NCI-H82 treated with DMSO at 0.1 percent for 48 hours (cell line): ENCODE data around the gene CIC.
"Not testable (repeated sequence)": the region's sequence is repeated elsewhere in the genome, so short reads cannot be mapped to it uniquely, and the experiment has no call there.

Experiments used
- DNase-seq: peaks from one replicate; lab custom pipeline; 2025; ENCODE audit not compliant: unreplicated experiment; lab: John Stamatoyannopoulos, UW

Gene CIC

DNA sequence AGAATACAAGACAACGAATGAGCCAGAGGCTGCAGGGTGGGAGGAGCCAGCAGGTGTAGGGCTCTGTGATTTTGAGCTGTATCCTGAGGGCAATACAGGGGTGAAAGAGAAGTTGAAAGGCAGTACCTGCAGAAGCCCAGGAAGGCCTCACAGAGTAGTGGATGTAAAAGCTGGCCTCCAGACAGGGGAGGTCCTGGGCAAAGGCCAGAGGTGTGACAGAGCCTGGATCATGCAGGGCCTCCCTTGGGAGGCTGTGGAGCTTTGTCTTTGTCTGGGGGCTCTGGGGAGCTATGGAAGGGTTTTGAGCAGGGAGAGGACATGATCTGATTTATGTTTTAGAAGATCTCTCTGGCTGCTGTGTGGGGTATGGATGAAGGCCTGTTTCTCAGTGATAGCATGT, 59.1 kb downstream of the CIC start:
- no peak for DNase-seq

DNA sequence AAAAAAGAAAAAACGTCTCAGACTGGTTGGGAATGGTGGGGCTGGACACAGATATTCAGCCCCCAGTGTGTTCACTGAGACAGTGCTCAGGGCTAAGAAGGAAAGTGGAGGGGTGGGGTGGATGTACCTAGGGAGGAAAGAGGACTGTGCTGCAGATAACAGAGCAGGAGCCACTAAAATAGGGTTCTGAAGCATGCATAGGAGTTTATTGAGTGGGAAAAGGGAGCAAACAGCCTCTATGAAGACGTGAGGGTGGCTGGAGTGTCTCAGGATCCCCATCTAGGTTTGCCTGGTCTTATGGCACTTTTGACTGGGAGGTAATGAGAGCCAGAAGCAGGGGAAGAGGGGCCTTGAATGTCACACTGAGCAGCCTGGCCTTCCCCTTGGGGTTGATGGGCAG, 59.8 kb downstream of the CIC start:
- DNase-seq: no peak

GRCh38 chr19:42330241-42330711, 61.2 kb downstream of the CIC start:
- DNase-seq: peak; percentile 58

DNA sequence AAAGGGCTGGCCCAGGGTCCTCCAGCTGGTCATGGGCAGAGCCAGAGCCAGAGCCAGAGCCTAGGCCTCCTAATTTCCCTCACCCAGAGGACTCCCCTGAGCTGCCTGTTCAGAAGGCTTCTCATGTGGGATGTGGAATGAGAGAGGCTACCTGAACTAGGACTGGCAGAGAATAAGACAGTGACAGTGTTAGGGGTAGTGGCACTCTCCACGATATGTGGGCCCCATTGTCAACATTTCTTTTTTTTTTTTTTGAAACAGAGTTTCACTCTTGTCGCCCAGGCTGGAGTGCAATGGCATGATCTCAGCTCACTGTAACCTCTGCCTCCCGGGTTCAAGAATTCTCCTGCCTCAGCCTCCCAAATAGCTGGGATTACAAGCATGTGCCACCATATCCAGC, 62.3 kb downstream of the CIC start:
- not testable (repeated sequence) for DNase-seq

DNA sequence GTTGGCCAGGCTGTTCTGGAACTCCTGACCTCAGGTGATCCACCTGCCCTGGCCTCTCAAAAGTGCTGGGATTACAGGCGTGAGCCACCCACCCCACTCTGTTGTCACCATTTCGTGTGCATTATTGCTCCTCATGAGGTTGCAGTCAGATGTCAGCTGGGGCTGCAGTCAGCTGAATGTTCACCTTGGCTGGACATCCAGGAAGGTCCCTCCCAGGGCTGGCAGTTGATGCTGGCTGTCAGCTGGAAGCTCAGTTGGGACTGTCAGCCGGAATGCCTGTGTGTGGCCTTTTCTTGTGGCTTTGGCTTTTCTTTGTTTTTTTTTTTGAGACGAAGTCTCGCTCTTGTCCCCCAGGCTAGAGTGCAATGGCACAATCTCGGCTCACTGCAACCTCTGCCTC, 63.0 kb downstream of the CIC start:
- no peak for DNase-seq

GRCh38 chr19:42333018-42333417, 64.0 kb downstream of the CIC start:
- DNase-seq: no peak

- no peak for DNase-seq
Observed at GRCh38 chr19:42333975-42334696, 65.1 kb downstream of the CIC start.

DNA sequence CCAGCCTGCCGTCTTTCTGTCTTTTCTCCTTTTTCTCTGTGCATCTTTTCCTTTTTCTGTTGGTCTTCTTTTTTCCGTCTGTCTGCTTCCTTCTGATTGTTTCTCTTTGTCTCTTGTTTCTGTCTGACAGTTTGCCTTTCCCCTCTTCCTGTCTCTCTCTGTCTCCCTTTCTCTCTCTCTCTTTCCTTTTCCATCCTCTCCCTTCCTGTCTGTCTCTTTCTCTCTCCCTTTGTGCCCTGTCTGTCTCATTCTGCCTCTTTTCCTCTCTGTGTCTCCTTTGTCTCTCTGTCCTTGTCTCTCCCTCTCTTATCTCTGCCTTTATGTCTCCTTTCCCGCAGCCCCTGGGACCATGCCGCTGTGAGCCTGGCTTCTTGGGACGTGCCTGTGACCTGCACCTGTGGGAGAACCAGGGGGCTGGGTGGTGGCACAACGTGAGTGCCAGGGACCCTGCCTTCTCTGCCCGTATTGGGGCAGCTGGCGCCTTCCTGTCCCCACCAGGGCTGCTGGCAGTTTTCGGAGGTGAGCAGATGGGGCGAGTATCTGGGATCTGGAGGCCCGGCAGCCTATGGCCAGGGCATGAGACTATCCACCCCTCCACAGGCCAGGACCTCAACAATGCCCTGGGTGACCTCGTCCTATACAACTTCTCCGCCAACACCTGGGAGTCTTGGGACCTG, 65.8 kb downstream of the CIC start:
- DNase-seq: no peak

- no peak for DNase-seq
Observed at GRCh38 chr19:42335374-42335936, 66.4 kb downstream of the CIC start.

DNA sequence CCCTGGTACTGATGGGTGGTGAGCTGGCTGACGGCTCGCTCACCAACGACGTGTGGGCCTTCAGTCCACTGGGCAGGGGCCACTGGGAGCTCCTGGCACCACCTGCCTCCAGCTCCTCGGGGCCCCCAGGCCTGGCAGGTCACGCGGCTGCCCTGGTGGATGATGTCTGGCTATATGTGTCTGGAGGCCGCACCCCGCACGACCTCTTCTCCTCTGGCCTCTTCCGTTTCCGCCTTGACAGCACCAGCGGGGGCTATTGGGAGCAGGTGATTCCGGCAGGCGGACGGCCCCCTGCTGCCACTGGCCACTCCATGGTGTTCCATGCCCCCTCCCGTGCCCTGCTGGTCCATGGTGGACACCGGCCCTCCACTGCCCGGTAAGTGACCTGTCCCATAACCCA, 66.9 kb downstream of the CIC start:
- no peak for DNase-seq

- not testable (repeated sequence) for DNase-seq
Observed at GRCh38 chr19:42339126-42339860, 70.2 kb downstream of the CIC start.

DNA sequence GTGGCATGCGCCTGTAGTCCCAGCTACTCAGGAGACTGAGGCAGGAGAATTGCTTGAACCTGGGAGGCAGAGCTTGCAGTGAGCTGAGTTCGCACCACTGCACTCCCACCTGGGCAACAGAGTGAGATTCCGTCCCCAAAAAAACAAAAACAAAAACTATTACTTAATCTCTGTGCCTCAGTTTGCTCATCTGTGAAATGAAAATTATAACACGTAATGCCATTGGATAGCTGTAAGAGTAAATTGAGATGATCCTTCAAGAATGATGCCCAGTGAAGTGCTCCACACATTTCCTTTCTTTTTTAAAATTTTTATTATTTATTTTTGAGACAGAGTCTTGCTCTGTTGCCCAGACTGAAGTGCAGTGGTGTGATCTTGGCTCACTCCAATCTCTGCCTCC, 70.9 kb downstream of the CIC start:
- not testable (repeated sequence) for DNase-seq

DNA sequence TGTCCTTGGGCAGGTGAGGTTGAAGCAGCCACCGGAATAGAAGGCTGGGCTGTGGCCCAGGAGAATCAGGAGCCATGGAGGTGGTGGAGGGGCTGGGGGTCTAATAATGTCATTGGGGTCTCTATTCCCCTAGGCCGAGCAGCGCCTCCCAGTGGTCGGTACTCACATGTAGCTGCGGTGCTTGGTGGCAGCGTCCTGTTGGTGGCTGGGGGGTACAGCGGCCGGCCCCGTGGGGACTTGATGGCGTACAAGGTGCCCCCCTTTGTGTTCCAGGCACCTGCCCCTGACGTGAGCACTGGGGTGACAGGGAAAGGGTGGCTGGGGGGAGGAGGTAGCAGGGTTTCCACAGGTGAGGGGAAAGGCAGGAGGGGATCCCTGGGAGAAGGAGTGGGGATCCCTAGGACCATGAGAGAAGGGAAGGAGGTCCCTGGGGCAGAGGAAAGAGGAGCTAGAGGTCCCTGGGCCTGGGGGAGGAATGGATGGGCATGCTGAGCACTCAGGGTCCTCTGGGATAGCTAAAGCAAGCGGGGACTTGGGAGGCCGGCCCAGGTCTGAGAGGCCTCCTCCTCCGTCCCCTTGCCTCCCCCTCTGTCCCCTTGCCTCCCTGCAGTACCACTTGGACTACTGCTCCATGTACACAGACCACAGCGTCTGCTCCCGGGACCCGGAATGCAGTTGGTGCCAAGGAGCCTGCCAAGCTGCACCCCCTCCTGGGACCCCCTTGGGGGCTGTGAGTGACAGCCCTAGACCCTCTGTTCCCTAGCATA, 74.5 kb downstream of the CIC start:
- DNase-seq: no peak

GRCh38 chr19:42344336-42344893, 75.4 kb downstream of the CIC start:
- DNase-seq: no peak
